Measurements from ENCODE around the gene ABCA2. TPM values are rescaled to one million over a fixed set of nuclear protein-coding genes. Genes with fewer than 3 reads are reported as not detected.

The ABCA2 gene
- total RNA-seq, 2 donors from 2014 or later, result 28.7 to 29.6 TPM

DNA sequence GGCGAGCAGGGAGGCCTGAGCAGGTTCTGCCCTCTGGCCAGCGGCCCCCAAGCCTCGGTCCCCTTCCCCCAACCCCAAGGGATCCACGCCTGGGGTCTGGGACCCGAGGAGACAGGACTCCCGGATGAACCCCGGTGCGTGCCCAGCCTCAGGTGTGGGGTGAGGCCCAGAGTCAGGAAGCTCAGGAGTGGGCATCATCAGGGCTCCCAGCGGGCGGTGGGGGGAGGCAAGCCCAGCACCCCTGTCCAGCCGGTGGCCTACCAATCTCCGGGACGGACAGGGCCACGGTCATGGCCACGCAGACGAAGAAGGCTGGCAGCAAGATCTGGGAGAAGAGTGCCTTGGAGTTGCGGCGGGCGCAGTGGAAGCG, 14.5 kb downstream of the ABCA2 start:
- WGBS, 2 donors, result 97 to 100% methylated on average over 5 to 17 of the region's 20 CpGs
- intact Hi-C loops (cut with DNase I), result no loop called here
- TF ChIP-seq, protein P1, sequence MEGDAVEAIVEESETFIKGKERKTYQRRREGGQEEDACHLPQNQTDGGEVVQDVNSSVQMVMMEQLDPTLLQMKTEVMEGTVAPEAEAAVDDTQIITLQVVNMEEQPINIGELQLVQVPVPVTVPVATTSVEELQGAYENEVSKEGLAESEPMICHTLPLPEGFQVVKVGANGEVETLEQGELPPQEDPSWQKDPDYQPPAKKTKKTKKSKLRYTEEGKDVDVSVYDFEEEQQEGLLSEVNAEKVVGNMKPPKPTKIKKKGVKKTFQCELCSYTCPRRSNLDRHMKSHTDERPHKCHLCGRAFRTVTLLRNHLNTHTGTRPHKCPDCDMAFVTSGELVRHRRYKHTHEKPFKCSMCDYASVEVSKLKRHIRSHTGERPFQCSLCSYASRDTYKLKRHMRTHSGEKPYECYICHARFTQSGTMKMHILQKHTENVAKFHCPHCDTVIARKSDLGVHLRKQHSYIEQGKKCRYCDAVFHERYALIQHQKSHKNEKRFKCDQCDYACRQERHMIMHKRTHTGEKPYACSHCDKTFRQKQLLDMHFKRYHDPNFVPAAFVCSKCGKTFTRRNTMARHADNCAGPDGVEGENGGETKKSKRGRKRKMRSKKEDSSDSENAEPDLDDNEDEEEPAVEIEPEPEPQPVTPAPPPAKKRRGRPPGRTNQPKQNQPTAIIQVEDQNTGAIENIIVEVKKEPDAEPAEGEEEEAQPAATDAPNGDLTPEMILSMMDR (IDR thresholded peaks at IDR 0.05), result no peak
- Histone ChIP-seq H3K4me1 (no peaks in the 10 kb centered on the region), H3K27me3 (no peaks in the 10 kb centered on the region), H3K27ac (no peak overlapping the region), H3K9me3 (no peaks in the 10 kb centered on the region), H3K4me3 (no peak overlapping the region), H3K36me3 (replicated peaks in 1 of 2; ENCODE audit: insufficient read depth in 1 of 2, low read depth in 2 of 2) (peaks cover 0 to 5% of the 10 kb centered on the region in 2 donors)
- ATAC-seq (no peak), DNase-seq (no peak)

- ATAC-seq (no peak), DNase-seq (no peak)
- intact Hi-C loops (cut with DNase I), result no loop called here
- Histone ChIP-seq H3K4me3 (no peak overlapping the region), H3K4me1 (no peaks in the 10 kb centered on the region), H3K27ac (no peak overlapping the region), H3K27me3 (no peaks in the 10 kb centered on the region), H3K36me3 (replicated peaks in 1 of 2; ENCODE audit: insufficient read depth in 1 of 2, low read depth in 2 of 2) (peaks cover 0 to 5% of the 10 kb centered on the region in 2 donors), H3K9me3 (no peaks in the 10 kb centered on the region)
- TF ChIP-seq POLR2A (IDR thresholded peaks at IDR 0.05), result no peak
- 90 to 98% methylated on average over 15 to 49 of the region's 67 CpGs for WGBS, 2 donors
Observed at GRCh38 chr9:137012694-137013570, 15.1 kb downstream of the ABCA2 start.

DNA sequence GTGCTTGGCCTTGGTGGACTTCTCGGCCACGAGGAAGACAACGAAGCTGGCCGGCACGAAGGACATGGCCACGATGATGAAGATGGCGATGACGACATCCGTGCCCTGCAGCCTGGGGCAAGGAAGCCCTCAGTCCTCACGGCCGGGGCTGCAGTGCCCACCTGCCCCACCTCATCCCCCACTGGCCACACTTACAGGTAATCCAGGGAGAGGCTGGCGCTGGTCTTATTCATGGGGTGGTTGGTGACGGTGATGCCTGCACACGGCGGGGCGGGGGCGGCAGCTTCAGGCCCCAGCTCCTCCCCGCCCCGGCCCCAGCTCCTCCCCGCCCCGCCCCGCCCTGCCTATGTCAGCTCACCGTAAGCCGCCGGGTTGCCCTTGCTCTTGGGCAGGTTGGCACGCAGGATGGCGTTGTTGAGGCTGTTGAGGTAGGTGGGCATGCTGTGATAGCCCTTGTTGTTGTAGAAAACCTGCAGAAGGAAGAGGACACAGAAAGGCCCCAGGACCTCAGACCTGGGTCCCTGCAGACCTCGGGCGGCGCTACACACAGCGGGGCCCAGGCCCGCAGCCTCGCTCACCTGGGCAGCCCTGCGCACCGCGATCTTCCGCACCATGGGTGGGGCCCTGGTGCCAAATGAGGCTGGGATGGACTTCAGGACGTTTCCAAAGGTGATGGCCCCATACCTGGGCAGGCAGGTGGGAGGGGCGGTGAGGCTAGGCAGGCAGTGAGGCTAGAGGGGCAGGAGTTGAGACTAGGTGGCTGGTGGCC, 15.9 kb downstream of the ABCA2 start:
- no peaks in the 10 kb centered on the region for H3K9me3 ChIP-seq
- H3K27ac ChIP-seq, result no peak overlapping the region
- 90 to 93% methylated on average over 27 to 38 of the region's 39 CpGs for WGBS, 2 donors
- TF ChIP-seq POLR2A (IDR thresholded peaks at IDR 0.05), result no peak
- TF ChIP-seq, protein P1 (IDR thresholded peaks at IDR 0.05), result no peak
- intact Hi-C loops (cut with DNase I), result no loop called here
- H3K36me3 ChIP-seq (replicated peaks in 1 of 2; ENCODE audit: insufficient read depth in 1 of 2, low read depth in 2 of 2), result peaks cover 0 to 3% of the 10 kb centered on the region in 2 donors
- no peaks in the 10 kb centered on the region for H3K27me3 ChIP-seq
- H3K4me3 ChIP-seq, result no peak overlapping the region
- no peaks in the 10 kb centered on the region for H3K4me1 ChIP-seq
- no peak for DNase-seq
- ATAC-seq, result no peak

DNA sequence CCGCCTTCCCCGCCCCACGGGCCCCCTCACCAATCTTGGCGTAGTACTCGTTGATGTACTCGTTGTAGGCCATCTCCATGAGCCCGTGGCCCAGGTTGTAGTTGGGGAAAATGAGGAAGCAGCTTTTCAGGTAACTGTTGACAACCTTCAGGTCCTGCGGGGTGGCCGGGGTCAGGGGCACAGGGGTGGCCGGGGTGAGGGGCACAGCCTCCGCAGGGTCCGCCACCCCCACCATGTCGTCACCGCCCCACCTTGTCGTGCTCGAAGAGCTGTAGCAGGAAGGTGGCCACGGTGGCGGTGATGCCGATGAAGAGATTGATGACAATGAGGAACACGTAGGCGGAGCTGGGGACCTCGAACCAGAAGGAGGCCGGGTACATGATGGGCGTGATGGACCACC, 16.9 kb downstream of the ABCA2 start:
- no peak for TF ChIP-seq POLR2A (IDR thresholded peaks at IDR 0.05)
- TF ChIP-seq, protein P1 (IDR thresholded peaks at IDR 0.05), result no peak
- DNase-seq (no peak), ATAC-seq (no peak)
- Histone ChIP-seq H3K4me3 (no peak overlapping the region), H3K36me3 (replicated peaks in 1 of 2; ENCODE audit: insufficient read depth in 1 of 2, low read depth in 2 of 2) (peaks cover 0 to 3% of the 10 kb centered on the region in 2 donors), H3K27me3 (no peaks in the 10 kb centered on the region), H3K9me3 (no peaks in the 10 kb centered on the region), H3K27ac (no peak overlapping the region), H3K4me1 (no peaks in the 10 kb centered on the region)
- intact Hi-C loops (cut with DNase I), result no loop called here
- WGBS, 2 donors, result 92 to 94% methylated on average over 18 to 24 of the region's 24 CpGs

DNA sequence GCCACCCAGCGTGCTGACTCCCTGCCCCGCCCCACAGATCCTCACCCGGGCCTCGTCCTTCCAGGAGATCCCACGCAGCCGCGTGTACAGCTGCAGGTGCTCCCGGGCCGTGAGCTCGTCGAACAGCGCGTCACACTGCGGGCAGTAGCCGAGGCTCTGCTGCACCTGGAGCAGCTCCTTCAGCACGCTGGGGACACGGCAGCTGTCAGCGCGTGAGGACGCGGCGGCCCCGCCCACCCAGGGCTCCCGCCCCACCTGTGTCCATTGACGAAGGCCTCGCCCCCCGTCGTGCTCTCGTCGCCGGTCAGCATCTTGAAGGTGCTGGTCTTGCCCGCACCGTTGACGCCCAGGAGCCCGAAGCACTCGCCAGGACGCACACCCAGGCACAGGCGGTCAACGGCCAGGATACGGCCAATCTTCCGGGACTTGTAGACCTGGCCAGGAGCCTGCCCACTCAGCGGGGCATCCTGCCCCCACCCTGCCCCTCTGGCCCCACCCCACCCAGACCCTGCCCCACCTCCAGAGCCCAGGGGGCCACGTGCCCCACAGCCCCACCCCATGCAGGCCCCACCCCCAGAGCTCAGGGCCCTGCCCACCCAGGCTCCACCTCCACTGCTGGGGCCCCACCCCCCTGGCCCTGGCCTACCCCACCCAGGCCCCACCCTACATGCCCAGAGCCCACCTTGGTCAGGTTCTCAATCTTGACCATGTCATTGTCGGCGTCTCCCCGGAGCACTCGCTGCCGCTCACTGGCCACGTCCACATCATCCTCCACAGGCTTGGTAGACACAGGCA, 17.9 kb downstream of the ABCA2 start:
- Histone ChIP-seq H3K4me1 (no peaks in the 10 kb centered on the region), H3K27me3 (no peaks in the 10 kb centered on the region), H3K36me3 (replicated peaks in 1 of 2; ENCODE audit: insufficient read depth in 1 of 2, low read depth in 2 of 2) (peaks cover 0 to 3% of the 10 kb centered on the region in 2 donors), H3K27ac (no peak overlapping the region), H3K4me3 (no peak overlapping the region), H3K9me3 (no peaks in the 10 kb centered on the region)
- WGBS, 2 donors, result 94 to 97% methylated on average over 6 to 45 of the region's 49 CpGs
- no peak for TF ChIP-seq POLR2A (IDR thresholded peaks at IDR 0.05)
- TF ChIP-seq, protein P1 (IDR thresholded peaks at IDR 0.05), result no peak
- ATAC-seq, result no peak
- DNase-seq, result no peak
- intact Hi-C loops (cut with DNase I), result no loop called here
